T-helper 22 cell (primary cell): ENCODE results near the gene EVPL.
A peak's percentile ranks its signal among the peaks of the same experiment; 100 is the strongest.
"Not testable (repeated sequence)": the region's sequence is repeated elsewhere in the genome, so short reads cannot be mapped to it uniquely, and the experiment has no call there.

ENCODE experiments used
- DNase-seq: peaks from one replicate; pipeline ENCODE4 v3.0.0-alpha.2; 2020; ENCODE audit warnings: low read depth

Gene EVPL

DNA sequence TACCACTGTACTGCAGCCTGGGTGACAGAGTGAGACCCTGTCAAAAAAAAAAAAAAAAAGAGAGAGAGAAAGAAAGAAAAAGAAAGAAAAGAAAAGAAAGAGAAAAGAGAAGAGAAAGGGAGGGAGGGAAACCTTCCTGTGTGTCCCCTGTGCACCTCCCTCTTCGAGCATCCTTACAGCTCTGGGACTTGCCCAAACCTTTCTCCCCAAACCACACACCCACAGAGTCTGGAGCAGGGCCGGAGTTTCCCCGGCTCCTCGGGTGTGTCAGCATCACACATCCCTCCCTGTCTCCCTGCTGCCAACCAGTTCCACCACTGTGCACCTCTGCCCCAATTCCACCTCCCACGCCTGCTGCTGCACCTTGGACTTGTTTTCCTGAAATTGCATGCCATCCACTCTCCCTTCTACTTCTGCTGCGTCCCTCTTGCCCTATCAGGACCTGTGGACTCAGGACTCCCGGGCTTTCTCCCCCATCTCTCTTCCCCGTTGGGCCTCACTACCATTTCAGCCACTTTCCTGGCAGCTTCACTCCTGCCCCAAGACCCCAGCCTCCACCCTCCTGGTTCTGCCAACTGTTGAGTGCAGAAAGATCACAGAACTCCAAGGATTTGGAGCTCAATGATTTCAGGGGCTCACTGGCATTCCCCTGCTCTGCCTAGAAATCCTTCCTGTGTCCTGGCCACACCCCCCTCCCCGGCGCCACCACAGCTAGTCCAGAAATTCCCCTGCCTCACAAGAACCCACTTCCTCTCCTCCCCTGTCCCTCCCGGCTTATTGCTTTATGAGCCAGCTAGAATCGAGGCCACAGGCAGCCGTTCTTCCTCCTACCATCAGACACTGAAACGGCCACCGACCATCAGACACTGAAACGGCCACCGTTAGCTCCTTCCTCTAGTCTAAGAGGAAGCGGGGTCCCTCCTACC, 30.2 kb downstream of the EVPL start:
- DNase-seq = peak; percentile 34

DNA sequence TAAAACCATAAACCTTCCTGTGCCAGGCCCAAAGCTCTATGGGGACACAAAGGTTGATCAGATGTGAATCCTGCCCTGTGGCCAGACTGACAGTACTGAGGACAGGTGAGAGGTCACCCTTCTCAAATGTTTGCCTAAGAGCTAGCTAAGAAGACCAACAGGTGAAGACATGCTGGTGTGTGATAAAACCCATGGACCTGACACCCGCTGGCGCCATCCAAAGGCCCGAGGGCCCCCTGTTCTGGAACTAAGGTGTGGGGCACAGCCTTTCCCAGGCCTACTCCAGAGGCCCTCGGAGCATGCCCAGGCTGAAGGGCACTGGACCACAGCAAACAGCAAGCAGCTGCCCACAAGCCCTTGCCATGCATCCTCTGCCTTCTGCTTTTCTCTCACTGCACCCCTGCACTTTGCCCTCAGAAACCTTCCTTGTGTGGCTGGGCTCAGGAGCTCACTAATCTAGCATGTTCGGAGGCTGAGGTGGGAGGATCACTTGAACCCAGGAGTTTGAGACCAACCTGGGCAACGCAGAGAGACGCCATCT, 31.7 kb downstream of the EVPL start:
- no peak for DNase-seq

DNA sequence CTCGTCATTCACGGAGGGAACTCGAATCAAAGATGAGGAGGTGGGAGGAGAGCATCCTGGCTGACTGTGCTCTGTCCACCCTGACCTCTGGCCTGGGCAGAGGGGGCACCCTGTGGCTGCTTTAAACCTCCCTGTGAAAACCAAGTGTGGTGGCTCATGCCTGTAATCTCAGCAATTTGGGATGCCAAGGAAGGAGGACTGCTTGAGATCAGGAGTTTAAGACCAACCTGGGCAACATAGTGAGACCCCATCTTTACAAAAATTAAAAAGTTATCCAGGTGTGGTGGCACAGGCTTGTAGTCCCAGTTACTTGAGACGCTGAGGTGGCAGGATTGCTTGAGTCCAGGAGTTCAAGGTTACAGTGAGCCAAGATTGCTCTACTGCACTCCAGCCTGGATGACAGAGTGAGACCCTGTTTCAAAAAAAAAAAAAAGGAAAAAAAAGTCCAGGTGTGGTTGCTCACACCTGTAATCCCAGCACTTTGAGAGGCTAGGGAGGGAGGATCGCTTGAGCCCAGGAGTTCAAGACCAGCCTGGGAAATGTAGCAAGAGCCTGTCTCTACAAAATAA, 32.2 kb downstream of the EVPL start:
- DNase-seq = no peak

DNA sequence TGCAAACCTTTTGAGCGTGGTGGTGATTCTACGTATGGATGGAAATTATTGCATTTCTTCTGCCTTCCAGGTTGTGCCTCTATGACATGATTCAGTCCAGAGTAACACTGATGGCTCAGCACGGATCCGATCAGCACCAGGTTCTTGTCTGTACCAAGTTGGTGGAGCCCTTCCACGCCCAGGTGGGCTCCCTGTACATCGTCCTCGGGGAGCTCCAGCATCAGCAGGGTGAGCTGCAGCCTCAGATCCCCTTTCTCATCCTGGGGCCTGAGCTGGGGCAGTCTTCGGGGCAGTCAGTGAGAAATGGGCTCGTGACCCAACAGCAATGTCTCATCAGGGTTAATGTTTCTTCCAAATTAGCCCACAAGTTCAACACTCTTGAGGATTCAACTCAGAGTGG, 35.7 kb downstream of the EVPL start:
- DNase-seq = no peak

DNA sequence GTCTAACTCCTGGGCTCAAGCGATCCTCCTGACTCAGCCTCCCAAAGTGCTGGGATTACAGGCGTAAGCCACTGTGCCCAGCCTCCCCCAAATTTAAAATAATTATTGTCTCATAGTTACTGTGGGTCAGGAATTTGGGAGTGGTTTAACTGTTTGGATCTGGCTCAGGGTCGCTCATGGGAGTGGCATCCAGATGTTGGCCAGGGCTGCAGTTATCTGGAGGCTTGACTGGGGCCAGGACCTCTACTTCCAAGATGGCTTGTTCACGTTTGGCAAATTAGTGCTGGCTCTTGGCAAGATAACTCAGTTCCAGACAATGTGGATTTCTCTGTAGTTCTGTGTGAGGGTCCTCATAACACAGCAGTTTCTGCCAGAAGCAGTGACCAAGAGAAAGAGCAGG, 40.1 kb downstream of the EVPL start:
- no peak for DNase-seq

DNA sequence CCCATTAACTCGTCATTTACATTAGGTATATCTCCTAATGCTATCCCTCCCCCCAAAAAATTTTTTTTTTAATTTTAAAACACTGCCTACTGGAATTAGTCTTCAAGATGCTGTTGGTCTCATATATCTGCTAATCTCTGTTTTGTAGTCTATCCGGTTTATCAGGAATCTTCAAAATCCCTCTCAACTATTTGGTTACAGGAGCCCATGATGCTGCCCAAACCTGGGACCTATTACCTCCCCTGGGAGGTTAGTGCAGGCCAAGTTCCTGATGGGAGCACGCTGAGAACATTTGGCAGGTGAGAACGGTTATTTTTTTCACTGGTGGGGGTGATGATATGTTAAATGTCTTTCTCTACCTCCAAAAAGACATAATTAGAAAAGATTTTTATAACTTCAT, 41.1 kb downstream of the EVPL start:
- no peak for DNase-seq

DNA sequence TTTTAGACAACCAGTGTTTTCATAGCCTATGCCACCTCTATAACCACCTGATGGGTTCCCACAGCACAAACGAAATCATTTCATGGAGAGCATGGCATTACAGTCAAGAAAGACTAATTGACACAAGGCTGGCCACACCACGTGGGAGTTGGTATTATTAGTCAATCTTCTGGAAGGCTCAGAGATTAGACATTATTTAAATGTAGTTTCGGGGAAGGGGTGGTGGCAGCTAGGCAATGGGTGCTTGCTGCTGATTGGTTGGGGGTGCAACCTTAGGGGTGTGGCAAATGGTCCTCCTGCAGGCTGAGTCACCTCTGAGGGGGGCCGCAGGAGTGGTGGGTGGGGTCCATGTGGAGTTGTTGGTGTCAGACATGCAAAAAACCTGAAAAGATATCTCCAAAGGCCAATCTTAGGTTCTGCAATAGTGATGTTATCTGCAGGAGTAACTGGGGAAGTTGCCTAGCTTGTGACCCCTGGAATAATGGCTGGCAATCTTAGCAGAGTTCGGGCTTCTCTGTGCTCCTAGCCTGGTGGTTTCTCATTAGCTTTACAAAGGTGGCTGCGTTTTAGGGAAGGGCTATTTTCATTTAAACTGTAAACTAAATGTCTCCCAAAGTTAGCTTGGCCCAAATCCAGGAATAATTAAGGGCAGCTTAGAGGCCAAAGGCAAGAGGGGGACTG, 43.5 kb downstream of the EVPL start:
- DNase-seq = no peak

DNA sequence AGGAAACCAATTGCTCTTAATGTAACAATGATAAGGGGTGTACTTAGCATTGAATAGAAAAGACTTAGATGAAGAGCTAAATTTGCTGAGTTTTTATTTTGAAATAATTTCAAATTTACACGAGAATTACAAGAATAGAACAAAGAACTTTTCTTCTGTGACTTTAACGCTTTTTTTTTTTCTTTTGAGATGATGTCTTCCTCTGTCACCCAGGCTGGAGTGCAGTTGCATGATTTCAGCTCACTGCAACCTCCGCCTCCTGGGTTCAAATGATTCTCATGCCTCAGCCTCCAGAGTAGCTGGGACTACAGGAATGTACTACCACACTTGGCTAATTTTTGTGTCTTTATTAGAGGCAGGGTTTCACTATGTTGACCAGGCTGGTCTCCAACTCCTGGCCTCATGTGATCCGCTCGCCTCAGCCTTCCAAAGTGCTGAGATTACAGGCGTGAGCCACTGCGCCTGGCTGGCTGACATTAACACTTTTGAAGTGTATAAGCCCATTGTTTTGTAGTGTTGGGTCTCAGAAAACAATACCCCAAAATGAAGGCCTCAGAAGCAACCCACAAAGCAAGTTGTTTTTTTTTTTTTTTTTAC, 46.0 kb downstream of the EVPL start:
- no peak for DNase-seq

DNA sequence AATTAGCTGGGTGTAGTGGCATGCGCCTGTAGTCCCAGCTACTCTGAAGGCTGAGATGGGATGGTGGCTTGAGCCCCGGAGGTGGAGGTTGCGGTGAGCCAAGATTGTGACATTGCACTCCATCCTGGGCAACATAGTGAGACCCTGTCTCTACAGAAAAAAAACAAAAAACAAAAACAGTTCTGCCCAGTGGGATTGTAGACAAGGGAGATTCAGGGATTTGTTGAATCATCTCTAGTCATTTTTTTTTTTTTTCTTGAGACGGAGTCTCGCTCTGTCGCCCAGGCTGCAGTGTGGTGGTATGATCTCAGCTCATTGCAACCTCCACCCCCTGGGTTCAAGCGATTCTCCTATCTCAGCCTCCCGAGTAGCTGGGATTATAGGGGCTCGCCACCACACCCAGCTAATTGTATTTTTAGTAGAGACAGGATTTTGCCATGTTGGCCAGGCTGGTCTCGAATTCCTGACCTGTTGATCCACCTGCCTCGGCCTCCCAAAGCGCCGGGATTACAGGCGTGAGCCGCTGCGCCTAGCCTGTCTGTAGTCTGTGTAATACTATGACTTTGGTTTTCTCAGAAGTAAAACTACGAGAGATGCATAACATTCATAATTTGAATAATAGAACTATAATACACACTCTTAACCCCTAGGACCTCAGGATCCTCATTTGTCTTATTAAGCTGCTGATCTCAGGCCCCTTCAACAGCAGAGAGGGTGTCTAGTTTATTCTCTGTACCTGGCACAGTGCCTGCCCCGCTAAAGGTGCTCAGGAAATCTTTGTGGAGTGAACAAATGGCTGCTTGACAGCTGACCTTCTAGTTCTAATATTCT, 46.7 kb downstream of the EVPL start:
- no peak for DNase-seq

DNA sequence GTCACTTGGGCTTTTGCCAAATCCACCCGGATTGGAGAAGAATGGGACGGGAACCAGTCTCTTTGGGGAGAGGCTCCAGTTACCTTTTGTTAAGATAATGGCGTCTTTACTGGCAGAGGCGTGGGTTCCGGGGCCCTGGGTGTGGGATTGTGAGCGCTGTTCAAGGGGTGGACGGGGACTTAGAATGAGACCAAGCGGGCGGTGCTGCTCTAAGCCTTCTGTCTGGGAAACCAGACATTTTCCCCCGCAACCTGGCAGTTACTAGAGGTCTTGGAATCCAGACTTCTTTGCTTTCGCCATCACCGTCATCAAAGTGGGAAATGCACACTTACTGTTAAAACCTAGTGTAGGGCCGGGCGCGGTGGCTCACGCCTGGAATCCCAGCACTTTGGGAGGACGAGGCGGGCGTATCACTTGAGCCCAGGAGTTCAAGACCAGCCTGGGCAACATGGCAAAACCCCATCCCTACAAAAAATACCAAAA, 47.4 kb downstream of the EVPL start:
- no peak for DNase-seq

DNA sequence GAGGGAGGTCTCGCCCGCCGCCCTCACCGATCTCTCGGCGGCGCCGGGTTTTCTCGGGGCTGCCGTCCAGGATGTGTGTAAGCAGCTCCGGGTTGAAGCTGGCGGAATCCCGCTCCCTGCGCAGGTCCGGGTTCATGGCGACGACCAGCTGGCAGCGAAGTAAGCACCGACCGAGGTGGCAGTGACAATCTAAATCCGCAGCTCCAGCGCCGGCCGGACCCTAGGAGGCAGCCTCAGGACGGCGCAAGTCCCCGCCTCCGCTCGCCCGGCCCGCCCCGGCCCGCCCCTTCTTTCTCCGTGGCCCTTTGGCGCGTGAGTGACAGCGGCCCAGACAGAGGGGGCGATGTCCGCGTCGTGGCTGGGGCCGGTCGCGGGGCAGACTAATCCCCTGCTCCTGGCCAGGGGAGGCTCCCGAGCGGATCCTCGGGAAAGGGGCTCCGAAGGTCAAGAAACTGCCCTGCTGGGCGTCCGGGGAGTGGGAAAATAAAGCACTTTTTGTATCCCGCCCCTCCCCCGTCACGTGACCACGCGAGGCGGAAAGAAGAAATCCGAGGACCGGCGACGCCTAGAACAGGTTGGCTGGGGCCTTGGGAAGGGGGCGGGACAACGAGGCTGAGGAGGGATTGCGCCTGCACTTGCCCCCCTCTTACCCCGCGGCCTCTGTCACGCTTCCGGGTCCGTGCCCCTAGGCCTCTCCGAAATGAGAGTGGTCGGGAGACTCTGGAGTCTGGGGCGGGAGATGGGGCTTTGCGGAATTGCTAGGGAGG, 48.0 kb downstream of the EVPL start, which contains the start of the genes ACOX1 and TEN1:
ACOX1 (minus strand) TSS at position 229 of the 767 bp plus-strand sequence; CDS start at position 136, 93 bp downstream.
TEN1 (plus strand) TSS at position 303 of the 767 bp plus-strand sequence. CDS start 6,953 bp downstream, outside the sequence.
- DNase-seq = peak; percentile 94

DNA sequence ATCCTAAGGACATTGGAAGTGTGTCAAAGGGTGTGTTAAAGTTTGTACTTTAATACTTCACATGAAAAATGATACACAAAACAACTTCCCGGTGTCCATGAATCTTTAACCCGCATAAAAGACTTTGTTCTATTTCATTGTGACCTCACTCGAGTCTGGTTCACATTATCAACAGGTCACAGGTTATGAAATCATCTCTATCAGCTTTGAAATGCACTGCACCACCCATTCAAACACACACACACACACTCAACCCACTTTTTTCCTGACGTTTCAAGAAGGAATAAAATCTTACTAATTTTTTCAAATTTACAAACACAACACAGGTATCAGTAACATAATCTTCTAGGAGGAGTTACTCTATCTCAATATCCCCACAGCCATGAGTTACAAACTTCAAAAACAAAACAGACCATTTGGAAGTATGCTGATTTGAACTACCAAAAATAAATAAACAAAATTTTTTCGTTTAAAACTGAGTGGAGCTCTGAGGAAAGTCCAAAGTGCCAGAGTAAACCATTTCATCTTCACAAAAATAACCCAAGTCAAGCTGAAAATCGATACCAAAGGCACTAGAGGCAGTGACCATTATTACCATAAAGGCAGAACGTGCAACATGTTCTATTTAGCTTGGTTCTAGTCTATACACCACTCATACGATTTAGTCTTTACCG, 50.8 kb downstream of the EVPL start:
- no peak for DNase-seq

DNA sequence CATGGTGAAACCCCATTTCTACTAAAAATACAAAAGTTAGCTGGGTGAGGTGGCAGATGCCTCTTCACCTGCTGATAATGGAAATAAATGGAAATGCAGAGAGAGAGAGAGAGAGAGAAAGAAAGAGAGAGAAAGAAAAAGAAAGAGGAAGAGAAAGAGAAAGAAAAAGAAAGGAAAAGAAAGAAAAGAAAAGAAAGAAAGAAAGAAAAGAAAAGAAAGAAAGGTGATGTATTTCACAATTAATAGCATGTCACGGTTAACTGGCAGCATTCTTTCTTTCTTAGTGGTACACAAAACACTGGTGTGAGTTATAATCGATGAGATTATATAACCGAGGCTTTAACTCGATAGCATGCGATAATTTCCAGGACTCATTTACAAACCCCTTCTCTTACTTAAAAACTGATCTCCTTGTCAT, 51.3 kb downstream of the EVPL start:
- no peak for DNase-seq

DNA sequence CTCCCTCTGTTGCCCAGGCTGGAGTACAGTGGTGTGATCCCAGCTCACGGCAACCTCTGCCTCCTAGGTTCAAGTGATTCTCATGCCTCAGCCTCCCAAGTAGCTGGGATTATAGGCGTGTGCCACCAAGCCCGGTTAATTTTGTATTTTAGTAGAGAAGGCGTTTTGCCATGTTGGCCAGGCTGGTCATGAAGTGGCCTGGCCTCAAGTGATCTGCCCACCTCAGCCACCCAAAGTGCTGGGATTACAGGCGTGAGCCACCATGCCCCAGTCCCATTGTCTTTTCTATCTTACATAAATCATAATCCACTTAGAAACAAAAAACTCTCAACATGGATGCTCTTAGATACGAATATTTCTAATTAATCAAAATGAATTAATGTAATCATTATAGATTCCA, 51.9 kb downstream of the EVPL start:
- DNase-seq = not testable (repeated sequence)

DNA sequence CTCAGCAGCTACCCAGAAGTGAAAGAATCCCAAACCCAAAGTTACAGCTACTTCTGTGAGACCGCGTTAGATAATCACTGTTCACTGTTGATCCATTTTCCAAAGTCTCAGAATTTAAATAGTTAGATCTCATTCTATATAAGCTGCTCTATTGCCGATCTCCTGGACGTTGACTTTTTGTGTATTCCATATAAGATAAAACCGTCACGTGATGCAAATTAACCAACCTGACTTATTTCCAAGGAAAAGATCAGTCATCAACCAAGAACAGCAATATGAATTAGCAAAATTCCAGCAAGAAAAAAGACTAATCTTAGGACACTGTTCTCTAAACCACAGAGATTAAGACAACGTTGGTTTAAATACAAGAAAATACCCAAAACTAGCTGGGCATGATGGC, 56.5 kb downstream of the EVPL start:
- no peak for DNase-seq

DNA sequence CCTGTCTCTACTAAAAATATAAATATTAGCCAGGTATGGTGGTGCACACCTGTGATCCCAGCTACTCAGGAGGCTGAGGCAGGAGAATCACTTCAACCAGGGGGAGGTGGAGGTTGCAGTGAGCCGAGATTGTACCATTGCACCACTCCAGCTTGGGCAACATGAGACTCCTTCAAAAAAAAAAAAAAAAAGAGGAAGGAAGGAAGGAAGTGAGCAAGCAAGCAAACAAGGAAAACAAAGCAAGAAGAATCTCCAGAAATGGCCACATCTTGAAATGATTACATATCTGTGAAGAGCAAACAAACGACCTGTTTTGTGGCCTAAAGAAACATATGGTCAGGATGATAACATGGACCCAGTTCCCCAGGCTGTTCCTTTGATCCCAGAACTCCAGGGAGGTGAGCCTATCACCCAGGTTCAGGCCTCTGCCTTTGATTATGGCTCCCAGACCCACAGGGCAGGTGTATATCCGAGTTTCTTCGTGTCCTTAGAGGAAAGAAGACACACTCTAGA, 57.0 kb downstream of the EVPL start:
- no peak for DNase-seq

DNA sequence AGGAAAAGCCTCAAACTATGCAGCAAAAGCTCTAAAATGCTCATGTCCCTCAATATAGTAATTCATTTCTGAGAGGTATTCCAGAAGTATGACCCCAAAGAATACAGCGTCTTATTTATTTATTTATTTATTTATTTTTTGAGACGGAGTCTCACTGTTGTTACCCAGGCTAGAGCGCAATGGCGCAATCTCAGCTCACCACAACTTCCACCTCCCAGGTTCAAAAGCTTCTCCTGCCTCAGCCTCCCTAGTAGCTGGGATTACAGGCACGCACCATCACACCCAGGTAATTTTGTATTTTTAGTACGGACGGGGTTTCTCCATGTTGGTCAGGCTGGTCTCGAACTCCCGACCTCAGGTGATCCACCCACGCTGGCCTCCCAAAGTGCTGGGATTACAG, 58.1 kb downstream of the EVPL start:
- DNase-seq = not testable (repeated sequence)

DNA sequence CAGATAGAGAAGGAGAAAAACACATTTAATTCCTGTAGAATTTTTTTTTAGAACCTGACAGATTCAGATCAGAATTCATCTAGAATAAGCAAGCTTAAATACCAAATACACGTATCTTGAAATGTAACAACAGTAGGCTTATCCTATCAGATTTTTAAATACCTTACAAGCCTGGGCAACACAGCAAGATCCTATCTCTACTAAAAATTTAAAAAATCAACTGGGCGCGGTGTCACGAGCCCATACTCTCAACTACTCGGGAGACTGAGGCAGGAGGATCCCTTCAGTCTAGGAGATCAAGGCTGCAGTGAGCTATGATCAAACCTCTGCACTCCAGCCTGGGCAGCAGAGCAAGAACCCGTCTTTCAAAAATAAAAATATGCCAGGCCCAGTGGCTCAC, 61.6 kb downstream of the EVPL start:
- DNase-seq = no peak

DNA sequence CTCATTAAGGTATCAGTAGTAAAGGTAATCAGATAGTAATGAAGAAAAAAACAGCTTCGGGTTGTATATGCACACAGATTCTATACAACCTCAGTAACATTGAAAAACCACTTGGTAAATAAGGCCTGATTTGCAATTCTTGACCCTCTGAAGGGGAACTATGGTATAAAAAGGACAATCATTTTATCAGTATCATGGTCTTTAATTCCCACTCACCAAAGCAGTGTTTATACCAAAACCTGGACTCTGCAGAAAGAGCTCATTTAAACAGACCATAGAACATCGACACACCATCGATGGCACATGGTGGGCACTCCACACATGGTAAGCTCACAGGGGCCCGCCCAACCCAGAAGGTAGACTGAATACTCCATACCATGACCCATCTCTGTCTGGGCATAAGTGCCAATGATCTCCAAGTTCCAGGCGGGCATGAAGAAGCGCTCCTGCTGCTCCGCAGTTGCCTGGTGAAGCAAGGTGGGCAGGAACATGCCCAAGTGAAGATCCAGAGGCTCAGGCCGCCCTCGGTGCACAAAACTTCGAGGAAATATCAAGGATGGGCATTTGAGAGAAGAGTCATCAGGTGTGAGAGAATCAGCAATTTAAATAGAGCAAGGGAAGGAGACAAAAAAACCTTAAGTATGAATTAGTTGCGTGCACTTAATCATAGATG, 67.1 kb downstream of the EVPL start:
- DNase-seq = no peak
